GM12878 (cell line): ENCODE data around the gene SPAG9. TPM values are rescaled to one million over a fixed set of nuclear protein-coding genes. Genes with fewer than 3 reads are reported as not detected.

Source experiments
- ATAC-seq: fragments of 200-7000 bp; cut with Tn5 transposase; 3 replicates; pipeline ENCODE4 v1.9.1; 2020; ENCODE audit warnings: mild to moderate bottlenecking, moderate library complexity
- BruUV-seq: library from RNA; stranded (reverse); fragments of 400-500 nt; replicated peaks from 2 replicates; lab custom pipeline; 2021; lab: Mats Ljungman, UMichigan
- CTCF ChIA-PET: fragments of 300-600 bp; sonication (Branson Sonifier 250); formaldehyde crosslinking; extraction: SDS; loops from one replicate; lab custom pipeline; 2021; ENCODE audit warnings: inconsistent platforms; lab: Yijun Ruan, JAX
- POLR2A ChIA-PET: fragments of 350-600 bp; formaldehyde crosslinking; extraction: SDS; loops from one replicate; lab custom pipeline; 2021; ENCODE audit warnings: inconsistent platforms; lab: Charles Lee
- RAD21 ChIA-PET: fragments of 300-600 bp; sonication (Branson Sonifier 250); formaldehyde crosslinking; loops from one replicate; lab custom pipeline; 2023; ENCODE audit warnings: antibody characterized with exemption; ENCODE audit not compliant: unreplicated experiment; lab: Charles Lee
- SMC1A ChIA-PET: fragments of 300-600 bp; sonication (Branson Sonifier 250); formaldehyde crosslinking; loops from one replicate; lab custom pipeline; 2023; ENCODE audit not compliant: unreplicated experiment, uncharacterized antibody; lab: Charles Lee
- DNase-seq: peaks from one replicate; pipeline ENCODE4 v3.0.0-alpha.2; 2011; ENCODE audit warnings: low read depth, low spot score
- FAIRE-seq: peaks from 3 replicates; lab custom pipeline; 2011; peaks lifted over from hg19 to GRCh38; lab: Jason Lieb, UNC
- H2AFZ ChIP-seq: 2 replicates; pipeline ENCODE4 v1.6.0; 2011; ENCODE audit warnings: low read depth, low read length, control low read depth; ENCODE audit not compliant: control insufficient read depth
- H3K27ac ChIP-seq: 2 replicates; pipeline ENCODE4 v1.5.1; 2011; ENCODE audit warnings: control low read depth; ENCODE audit not compliant: control insufficient read depth, insufficient read depth
- H3K27me3 ChIP-seq, 2 experiments: replicated peaks in 1 of 2; 2 replicates each; pipeline versions ENCODE4 v1.6.0 to v1.6.1; 2011; ENCODE audit warnings: low read length in 1 of 2; ENCODE audit not compliant: control insufficient read depth in 2 of 2, insufficient read depth in 2 of 2
- H3K36me3 ChIP-seq, 2 experiments: 2 replicates each; pipeline ENCODE4 v1.5.1; 2011; ENCODE audit warnings: low read length in 1 of 2; ENCODE audit not compliant: control insufficient read depth in 2 of 2, insufficient read depth in 2 of 2
- H3K4me1 ChIP-seq: 2 replicates; pipeline ENCODE4 v1.6.1; 2011; ENCODE audit warnings: mild to moderate bottlenecking, low read length, moderate library complexity, mixed read lengths; ENCODE audit not compliant: control insufficient read depth, insufficient read depth
- H3K4me2 ChIP-seq: 2 replicates; pipeline ENCODE4 v1.6.0; 2011; ENCODE audit warnings: control low read depth; ENCODE audit not compliant: control insufficient read depth, insufficient read depth
- H3K4me3 ChIP-seq: fragments of 200-600 bp; sonication (generic); 2 replicates; pipeline ENCODE4 v1.5.1; 2016
- H3K79me2 ChIP-seq: 2 replicates; pipeline ENCODE4 v1.6.0; 2011; ENCODE audit warnings: low read length; ENCODE audit not compliant: control insufficient read depth, insufficient read depth
- H3K9ac ChIP-seq: 2 replicates; pipeline ENCODE4 v1.8.0; 2011; ENCODE audit warnings: low read length, control low read depth, mixed read lengths; ENCODE audit not compliant: control insufficient read depth, insufficient read depth
- H3K9me3 ChIP-seq: replicated peaks from 3 replicates; pipeline ENCODE4 v1.5.1; 2011; ENCODE audit warnings: mild to moderate bottlenecking, low read length; ENCODE audit not compliant: control insufficient read depth, insufficient read depth
- H4K20me1 ChIP-seq: 2 replicates; pipeline ENCODE4 v1.6.0; 2011; ENCODE audit not compliant: control insufficient read depth, insufficient read depth
- CBX3 ChIP-seq: fragments of 200-600 bp; sonication (generic); IDR thresholded peaks from 2 replicates; pipeline ENCODE4 v1.6.1; 2016; ENCODE audit warnings: low read depth, borderline replicate concordance
- NR2C2 ChIP-seq: IDR thresholded peaks from 2 replicates; pipeline ENCODE4 v1.6.1; 2011; ENCODE audit warnings: borderline replicate concordance, low read depth; ENCODE audit not compliant: control insufficient read depth, insufficient read length
- SP1 ChIP-seq: IDR thresholded peaks from one replicate; pipeline ENCODE4 v1.6.1; 2011; ENCODE audit warnings: low read depth, low read length
- ZNF592 ChIP-seq: fragments of 450-650 bp; IDR thresholded peaks from 2 replicates; pipeline ENCODE4 v1.6.1; 2017; ENCODE audit warnings: mild to moderate bottlenecking, moderate library complexity
- WGBS: methylation state at CpG from one replicate; pipeline ENCODE4 v1.1.6; 2016; ENCODE audit warnings: low lambda C conversion rate; ENCODE audit not compliant: insufficient replicate concordance, insufficient coverage; ENCODE audit errors: missing lambda C conversion rate; 5-methylcytosine and 5-hydroxymethylcytosine counted together
- in situ Hi-C: fragments of 300-500 bp; cut with MboI; formaldehyde crosslinking; loops from 9 replicates; pipeline ENCODE4 v1.14.3; 2018; ENCODE audit warnings: mixed read lengths
- intact Hi-C: fragments of 100-400 bp; cut with micrococcal nuclease; formaldehyde crosslinking; loops from one replicate; pipeline ENCODE4 v1.14.2; 2022; ENCODE audit not compliant: unreplicated experiment
- polyA plus RNA-seq, 11 experiments: library from polyadenylated mRNA; depleted of rRNA in 4 of 11; unstranded in 6 of 11; stranded (reverse) in 5 of 11; fragments of >200 nt; fragmentation: Nextera tagmentation in 4 of 11; fragmentation: Illumina TruSeq in 1 of 11; extraction: Ambion mirVana in 4 of 11; extraction: Trizol in 1 of 11; gene quantifications; 1 replicate in 1 of 11; 2 replicates in 10 of 11; pipeline versions ENCODE4 v1.2.1 to v1.2.3, GENCODE V29; 2011 to 2016; ENCODE audit warnings: inconsistent platforms in 2 of 11, missing spikeins in 2 of 11, low read depth in 1 of 11
- total RNA-seq, 4 experiments: library from RNA; depleted of rRNA in 3 of 4; stranded (reverse); fragments of >200 nt in 3 of 4; fragmentation: Illumina TruSeq in 1 of 4; extraction: Trizol in 1 of 4; gene quantifications; 2 replicates each; pipeline versions ENCODE4 v1.2.1 to v1.2.3, GENCODE V29; 2013 to 2021

The SPAG9 gene
- total and polyA plus RNA-seq, 10 of the 15 experiments (the other 5 are each of a cell fraction or from before 2014, with no cell fraction given) = 6.6 to 42.0 (median 24.9) TPM

GRCh38 chr17:50957600-50958575, 162.8 kb downstream of the SPAG9 start:
- Histone ChIP-seq H3K4me1 (peaks cover 9% of the 10 kb centered on the region), H3K27me3 (no peaks in the 10 kb centered on the region), H3K4me2 (no peak overlapping the region), H3K9ac (no peak overlapping the region), H3K36me3 (no peaks in the 10 kb centered on the region; a peak in 1 of 4 replicates), H3K27ac (no peak overlapping the region), H2AFZ (no peak overlapping the region), H4K20me1 (no peaks in the 10 kb centered on the region), H3K9me3 (no peaks in the 10 kb centered on the region), H3K4me3 (no peak overlapping the region), H3K79me2 (no peaks in the 10 kb centered on the region)
- ChIA-PET RAD21 (interaction anchor here (1.1 to 3.2 kb wide), 5 partner anchors 98 to 142 kb away, joined by 3 to 40 read pairs (median 4); no protein-coding TSS in a partner anchor), POLR2A (interaction anchor here (1.1 to 1.5 kb wide), 2 partner anchors 102 to 105 kb away, joined by 3 to 4 read pairs; no protein-coding TSS in a partner anchor), CTCF (interaction anchor here (1.0 to 12.2 kb wide), 7 partner anchors 44 to 152 kb away, joined by 3 to 309 read pairs (median 7); partner anchors contain the start of gene TOB1), SMC1A (no interaction called here)
- ATAC-seq (no peak), DNase-seq (no peak), FAIRE-seq (no peak)
- no TSS peak for BruUV-seq
- 95% methylated on average over 15 of the region's 15 CpGs for WGBS
- TF ChIP-seq NR2C2 (no peak), ZNF592 (no peak), CBX3 (no peak), SP1 (no peak)
- intact Hi-C loops (loop anchor here (1.0 to 10.0 kb wide), 3 partner anchors 105 to 413 kb away; partner anchors contain the start of gene SPATA20), in situ Hi-C loops (loop anchor here (10.0 kb wide), 2 partner anchors 173 to 413 kb away; partner anchors contain the start of gene SPATA20)
